Nephron progenitor cell (in vitro differentiated cells): ENCODE measurements around the gene TRIM17.

ENCODE experiments used
- DNase-seq: peaks from one replicate; pipeline ENCODE4 v3.0.0; 2021
- H3K27ac Mint-ChIP-seq: 2 replicates; pipeline ENCODE4 v1.8.0; 2021; ENCODE audit warnings: mild to moderate bottlenecking, moderate library complexity, mixed read lengths
- H3K27me3 Mint-ChIP-seq: 2 replicates; pipeline ENCODE4 v1.8.0; 2021; ENCODE audit warnings: mild to moderate bottlenecking, low read depth, mixed read lengths; ENCODE audit not compliant: poor library complexity
- H3K36me3 Mint-ChIP-seq: 2 replicates; pipeline ENCODE4 v1.8.0; 2021; ENCODE audit warnings: low read depth, mixed read lengths
- H3K4me1 Mint-ChIP-seq: 2 replicates; pipeline ENCODE4 v1.8.0; 2021; ENCODE audit warnings: mixed read lengths
- H3K4me3 Mint-ChIP-seq: 2 replicates; pipeline ENCODE4 v1.8.0; 2021; ENCODE audit warnings: mild to moderate bottlenecking, moderate library complexity, mixed read lengths
- H3K9me3 Mint-ChIP-seq: 2 replicates; pipeline ENCODE4 v1.8.0; 2021; ENCODE audit warnings: mild to moderate bottlenecking, moderate library complexity, mixed read lengths
- TF ChIP-seq, protein P1 (sequence below): fragments of 200-600 bp; sonication (generic); IDR thresholded peaks from 2 replicates; pipeline ENCODE4 v1.5.0; 2021; ENCODE audit warnings: antibody characterized with exemption

Gene TRIM17

DNA sequence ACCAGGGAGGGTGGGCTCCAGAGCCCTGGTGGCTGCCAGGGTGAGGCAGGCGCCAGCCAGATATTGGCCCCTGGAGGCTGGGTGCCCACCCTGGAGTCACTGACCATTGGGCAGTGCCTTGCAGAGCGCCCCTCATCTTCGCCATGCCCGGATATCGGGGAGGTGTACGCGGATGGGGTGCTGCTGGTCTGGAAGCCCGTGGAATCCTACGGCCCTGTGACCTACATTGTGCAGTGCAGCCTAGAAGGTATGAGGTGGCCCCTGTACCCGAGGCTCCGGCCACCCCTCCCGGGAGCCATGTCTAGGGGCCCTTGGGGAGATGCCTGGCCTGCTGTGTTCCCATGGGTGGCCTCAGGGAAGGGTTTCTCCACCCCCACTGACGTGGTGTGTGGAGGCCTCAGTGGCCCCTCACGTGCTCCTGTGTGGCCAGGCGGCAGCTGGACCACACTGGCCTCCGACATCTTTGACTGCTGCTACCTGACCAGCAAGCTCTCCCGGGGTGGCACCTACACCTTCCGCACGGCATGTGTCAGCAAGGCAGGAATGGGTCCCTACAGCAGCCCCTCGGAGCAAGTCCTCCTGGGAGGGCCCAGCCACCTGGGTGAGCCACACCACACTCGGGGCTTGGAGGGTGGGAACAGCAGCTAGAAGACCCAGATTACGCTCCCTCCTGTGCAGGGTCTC is 40.9 kb downstream of the TRIM17 start:
- Mint-ChIP-seq H3K4me1 (peaks cover 17% of the 10 kb centered on the region), H3K27me3 (peaks cover 23% of the 10 kb centered on the region), H3K4me3 (no peak overlapping the region), H3K9me3 (no peaks in the 10 kb centered on the region), H3K27ac (no peak overlapping the region), H3K36me3 (peaks cover 5% of the 10 kb centered on the region)
- no peak for DNase-seq
- TF ChIP-seq, protein P1, sequence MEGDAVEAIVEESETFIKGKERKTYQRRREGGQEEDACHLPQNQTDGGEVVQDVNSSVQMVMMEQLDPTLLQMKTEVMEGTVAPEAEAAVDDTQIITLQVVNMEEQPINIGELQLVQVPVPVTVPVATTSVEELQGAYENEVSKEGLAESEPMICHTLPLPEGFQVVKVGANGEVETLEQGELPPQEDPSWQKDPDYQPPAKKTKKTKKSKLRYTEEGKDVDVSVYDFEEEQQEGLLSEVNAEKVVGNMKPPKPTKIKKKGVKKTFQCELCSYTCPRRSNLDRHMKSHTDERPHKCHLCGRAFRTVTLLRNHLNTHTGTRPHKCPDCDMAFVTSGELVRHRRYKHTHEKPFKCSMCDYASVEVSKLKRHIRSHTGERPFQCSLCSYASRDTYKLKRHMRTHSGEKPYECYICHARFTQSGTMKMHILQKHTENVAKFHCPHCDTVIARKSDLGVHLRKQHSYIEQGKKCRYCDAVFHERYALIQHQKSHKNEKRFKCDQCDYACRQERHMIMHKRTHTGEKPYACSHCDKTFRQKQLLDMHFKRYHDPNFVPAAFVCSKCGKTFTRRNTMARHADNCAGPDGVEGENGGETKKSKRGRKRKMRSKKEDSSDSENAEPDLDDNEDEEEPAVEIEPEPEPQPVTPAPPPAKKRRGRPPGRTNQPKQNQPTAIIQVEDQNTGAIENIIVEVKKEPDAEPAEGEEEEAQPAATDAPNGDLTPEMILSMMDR = no peak

DNA sequence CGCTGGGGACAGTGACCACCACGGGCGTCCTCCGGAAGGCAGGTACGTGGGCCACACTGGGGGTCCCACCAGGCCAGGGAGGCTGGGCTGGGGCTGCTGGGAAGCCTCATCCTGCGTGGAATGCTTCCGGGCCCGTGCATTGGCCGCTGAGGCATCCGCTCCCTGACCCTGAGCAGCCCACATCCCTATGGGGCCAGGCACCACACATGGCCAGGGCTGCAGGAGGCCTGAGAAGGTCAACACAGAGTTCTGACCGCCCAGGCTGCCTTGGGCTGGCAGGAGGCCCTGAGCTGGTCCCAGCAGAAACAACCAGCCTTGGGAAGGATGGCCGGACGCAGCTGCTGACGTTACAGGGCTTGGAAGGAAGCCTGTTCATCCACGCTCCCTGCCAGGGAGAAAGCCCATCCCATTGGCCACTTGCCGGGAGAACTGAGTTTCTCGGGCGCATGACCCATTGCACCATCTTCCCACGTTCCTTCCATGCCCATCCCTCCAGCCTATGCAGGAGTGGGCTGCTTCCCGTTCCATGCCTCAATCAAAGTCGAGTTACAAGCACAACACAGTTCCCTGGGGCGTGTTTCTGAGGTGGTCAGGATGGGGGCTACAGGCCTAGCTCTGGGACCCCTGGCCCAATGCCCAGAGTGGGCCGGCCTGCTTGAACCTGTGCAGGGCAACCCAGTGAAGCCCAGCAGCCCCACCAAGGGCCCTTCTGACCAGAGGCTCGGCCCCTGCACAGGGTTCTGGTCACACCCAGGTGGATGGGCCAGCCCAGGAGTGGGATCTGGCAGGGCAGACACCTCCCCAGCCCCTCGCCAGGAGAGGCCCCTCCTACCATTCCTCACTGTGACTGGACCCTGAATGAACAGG is 41.7 kb downstream of the TRIM17 start:
- Mint-ChIP-seq H3K9me3 (no peaks in the 10 kb centered on the region), H3K36me3 (peaks cover 5% of the 10 kb centered on the region), H3K4me1 (peaks cover 12% of the 10 kb centered on the region), H3K4me3 (no peak overlapping the region), H3K27ac (no peak overlapping the region), H3K27me3 (peaks cover 15% of the 10 kb centered on the region)
- no peak for DNase-seq
- TF ChIP-seq, protein P1 = no peak

DNA sequence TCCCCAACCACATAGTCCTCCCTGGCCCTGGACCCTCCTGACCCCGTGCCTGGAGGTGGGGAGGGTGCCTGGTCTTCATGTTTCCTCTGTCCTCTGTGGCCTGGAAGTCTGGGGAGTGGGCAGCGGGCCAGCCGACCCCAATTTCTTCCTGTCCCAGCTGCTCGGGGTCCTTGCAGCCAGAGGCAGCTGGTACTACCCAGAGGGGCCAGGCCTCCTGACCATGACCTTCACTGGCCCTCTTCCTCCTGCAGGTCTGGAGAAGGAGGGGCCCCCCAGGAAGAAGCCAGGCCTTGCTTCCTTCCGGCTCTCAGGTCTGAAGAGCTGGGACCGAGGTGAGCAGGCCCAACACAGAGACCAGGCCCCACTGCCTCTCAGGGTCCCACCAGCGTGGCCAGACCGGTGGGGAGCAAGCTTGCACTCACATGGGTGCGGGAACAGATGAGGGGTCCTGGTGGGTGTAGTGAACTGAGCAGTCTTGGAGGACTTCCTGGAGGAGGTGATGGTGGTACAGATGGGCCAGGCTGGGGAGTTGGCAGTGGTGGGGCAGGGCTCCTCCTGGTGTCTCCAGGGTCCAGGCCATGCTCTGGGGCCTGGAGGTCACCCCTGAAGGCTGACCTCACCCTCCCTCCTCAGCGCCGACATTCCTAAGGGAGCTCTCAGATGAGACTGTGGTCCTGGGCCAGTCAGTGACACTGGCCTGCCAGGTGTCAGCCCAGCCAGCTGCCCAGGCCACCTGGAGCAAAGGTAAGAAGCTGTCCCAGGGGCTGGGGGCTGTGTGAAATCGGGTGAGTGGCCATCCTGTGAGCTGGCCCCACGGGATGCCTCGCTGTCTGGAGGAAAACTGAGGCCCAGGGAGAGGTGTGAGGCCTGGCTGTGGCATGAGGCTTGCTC is 42.7 kb downstream of the TRIM17 start:
- Mint-ChIP-seq H3K9me3 (no peaks in the 10 kb centered on the region), H3K36me3 (peaks cover 5% of the 10 kb centered on the region), H3K4me1 (peaks cover 7% of the 10 kb centered on the region), H3K27me3 (peaks cover 5% of the 10 kb centered on the region), H3K27ac (no peak overlapping the region), H3K4me3 (no peak overlapping the region)
- TF ChIP-seq, protein P1 = no peak
- no peak for DNase-seq

DNA sequence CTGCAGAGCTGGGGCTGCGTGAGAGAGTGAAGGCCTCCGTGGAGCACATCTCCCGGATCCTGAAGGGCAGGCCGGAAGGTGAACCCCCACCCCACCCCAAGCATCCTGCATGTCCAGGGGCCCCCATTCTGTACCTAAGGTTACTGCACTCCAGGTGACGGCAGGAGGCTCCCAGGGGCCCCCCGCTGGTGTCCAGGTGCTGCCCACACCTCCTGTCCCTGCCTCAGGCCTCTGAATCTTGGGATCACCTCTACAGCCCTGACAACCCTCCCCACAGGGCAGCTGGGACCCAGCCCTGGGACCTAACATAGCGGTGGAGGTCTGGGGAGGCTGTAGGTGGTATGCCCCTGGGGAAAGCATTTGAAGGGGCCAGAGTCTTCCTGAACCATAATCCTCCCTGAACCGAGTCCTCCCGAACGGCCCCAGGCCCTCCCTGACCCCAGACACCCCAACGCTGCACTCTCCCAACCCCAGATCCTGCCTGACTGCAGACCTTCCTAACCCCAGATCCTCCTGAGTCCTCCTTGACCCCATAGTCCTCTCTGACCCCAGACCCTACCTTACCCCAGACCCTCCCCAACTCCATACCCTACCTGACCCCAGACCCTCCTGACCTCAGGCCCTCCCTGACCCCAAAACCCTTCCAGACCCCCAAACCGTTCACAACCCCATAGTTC is 43.5 kb downstream of the TRIM17 start:
- H3K27ac Mint-ChIP-seq = no peak overlapping the region
- H3K27me3 Mint-ChIP-seq = peaks cover 4% of the 10 kb centered on the region
- H3K4me1 Mint-ChIP-seq = peaks cover 8% of the 10 kb centered on the region
- no peak for DNase-seq
- no peak overlapping the region for H3K4me3 Mint-ChIP-seq
- TF ChIP-seq, protein P1 = no peak
- H3K9me3 Mint-ChIP-seq = no peaks in the 10 kb centered on the region
- peaks cover 5% of the 10 kb centered on the region for H3K36me3 Mint-ChIP-seq

DNA sequence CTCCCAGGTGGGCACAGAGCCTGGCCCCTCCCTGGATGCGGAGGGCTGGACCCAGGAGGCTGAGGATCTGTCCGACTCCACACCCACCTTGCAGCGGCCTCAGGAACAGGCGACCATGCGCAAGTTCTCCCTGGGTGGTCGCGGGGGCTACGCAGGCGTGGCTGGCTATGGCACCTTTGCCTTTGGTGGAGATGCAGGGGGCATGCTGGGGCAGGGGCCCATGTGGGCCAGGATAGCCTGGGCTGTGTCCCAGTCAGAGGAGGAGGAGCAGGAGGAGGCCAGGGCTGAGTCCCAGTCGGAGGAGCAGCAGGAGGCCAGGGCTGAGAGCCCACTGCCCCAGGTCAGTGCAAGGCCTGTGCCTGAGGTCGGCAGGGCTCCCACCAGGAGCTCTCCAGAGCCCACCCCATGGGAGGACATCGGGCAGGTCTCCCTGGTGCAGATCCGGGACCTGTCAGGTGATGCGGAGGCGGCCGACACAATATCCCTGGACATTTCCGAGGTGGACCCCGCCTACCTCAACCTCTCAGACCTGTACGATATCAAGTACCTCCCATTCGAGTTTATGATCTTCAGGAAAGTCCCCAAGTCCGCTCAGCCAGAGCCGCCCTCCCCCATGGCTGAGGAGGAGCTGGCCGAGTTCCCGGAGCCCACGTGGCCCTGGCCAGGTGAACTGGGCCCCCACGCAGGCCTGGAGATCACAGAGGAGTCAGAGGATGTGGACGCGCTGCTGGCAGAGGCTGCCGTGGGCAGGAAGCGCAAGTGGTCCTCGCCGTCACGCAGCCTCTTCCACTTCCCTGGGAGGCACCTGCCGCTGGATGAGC is 44.3 kb downstream of the TRIM17 start:
- Mint-ChIP-seq H3K4me3 (no peak overlapping the region), H3K27me3 (peaks cover 4% of the 10 kb centered on the region), H3K9me3 (no peaks in the 10 kb centered on the region), H3K36me3 (peaks cover 5% of the 10 kb centered on the region), H3K27ac (no peak overlapping the region), H3K4me1 (peaks cover 8% of the 10 kb centered on the region)
- no peak for DNase-seq
- TF ChIP-seq, protein P1 = no peak
